ENCODE data around the gene CDC42BPG.
A peak's percentile ranks its signal among the peaks of the same experiment; 100 is the strongest.

DNA sequence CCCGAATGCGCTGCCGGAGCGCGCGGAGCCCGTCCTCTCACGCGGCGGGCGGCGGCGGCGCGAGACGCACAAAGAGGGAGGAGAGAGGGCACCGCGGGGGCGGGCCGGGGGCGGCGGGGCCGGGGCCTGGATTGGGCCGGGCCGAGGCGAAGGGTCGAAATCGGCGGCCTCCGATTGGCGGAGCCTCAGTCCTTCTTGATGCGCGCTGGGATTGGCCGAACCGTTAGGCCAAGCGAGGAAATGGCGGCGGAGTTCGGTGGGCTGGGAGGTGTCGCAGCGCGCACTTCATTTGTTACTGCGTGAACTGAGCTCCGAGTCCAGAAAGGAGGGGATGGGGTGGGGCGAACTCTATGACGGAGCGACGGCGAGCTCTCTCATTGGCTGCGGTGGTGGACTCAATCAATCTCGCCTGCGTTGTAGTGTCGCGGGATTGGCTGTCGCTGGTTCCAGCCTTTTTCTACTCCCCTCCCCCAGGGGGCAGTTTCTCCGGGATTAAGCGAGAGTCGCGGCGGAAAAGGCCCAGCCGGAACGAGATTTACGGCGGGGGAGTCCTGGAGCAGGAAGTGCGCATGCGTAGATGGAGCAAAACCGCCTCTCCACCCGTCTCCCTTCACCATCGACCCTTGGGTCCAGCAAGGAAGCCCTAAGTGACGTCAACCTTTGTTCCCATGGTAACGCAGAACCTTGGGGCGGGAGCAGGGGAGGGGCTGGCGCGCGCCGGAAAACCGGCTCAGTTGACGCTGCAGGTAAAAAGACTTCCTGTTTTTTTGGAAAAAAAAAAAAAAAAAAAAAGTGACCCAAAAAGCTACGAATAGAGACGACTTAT, 65.8 kb downstream of the CDC42BPG start, which contains the start of gene SF1:
- TF ChIP-seq, protein P1, sequence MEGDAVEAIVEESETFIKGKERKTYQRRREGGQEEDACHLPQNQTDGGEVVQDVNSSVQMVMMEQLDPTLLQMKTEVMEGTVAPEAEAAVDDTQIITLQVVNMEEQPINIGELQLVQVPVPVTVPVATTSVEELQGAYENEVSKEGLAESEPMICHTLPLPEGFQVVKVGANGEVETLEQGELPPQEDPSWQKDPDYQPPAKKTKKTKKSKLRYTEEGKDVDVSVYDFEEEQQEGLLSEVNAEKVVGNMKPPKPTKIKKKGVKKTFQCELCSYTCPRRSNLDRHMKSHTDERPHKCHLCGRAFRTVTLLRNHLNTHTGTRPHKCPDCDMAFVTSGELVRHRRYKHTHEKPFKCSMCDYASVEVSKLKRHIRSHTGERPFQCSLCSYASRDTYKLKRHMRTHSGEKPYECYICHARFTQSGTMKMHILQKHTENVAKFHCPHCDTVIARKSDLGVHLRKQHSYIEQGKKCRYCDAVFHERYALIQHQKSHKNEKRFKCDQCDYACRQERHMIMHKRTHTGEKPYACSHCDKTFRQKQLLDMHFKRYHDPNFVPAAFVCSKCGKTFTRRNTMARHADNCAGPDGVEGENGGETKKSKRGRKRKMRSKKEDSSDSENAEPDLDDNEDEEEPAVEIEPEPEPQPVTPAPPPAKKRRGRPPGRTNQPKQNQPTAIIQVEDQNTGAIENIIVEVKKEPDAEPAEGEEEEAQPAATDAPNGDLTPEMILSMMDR (IDR thresholded peaks at IDR 0.05), result peak in 1 of 3 donors; percentile 10
- TF ChIP-seq POLR2A (IDR thresholded peaks at IDR 0.05), result peak; percentile 90

Measured in breast epithelium (tissue), 3 donors.